CD8-positive, alpha-beta memory T cell (primary cell): Measurements from ENCODE around the gene SLC39A1. TPM values are rescaled to one million over a fixed set of nuclear protein-coding genes. Genes with fewer than 3 reads are reported as not detected.

Experiments used
- CTCF ChIA-PET: fragments of 350-600 bp; sonication (Branson Sonifier 250); formaldehyde crosslinking; loops from one replicate; lab custom pipeline; 2021; ENCODE audit warnings: antibody characterized with exemption; lab: Charles Lee
- POLR2A ChIA-PET: fragments of 350-600 bp; sonication (Branson Sonifier 250); formaldehyde crosslinking; loops from one replicate; lab custom pipeline; 2021; ENCODE audit warnings: antibody characterized with exemption; lab: Charles Lee
- DNase-seq, 5 donors: peaks; one replicate each; pipeline versions ENCODE4 v3.0.0 to v3.0.0-alpha.2; 2020 to 2022; ENCODE audit warnings: mixed read lengths in 1 of 5
- H3K27ac ChIP-seq: one replicate; pipeline ENCODE4 v1.7.0; 2013; ENCODE audit warnings: low read depth, mild to moderate bottlenecking, low read length, moderate library complexity
- H3K27me3 ChIP-seq: 2 replicates; pipeline ENCODE4 v1.7.0; 2013; ENCODE audit warnings: low read length, mild to moderate bottlenecking; ENCODE audit not compliant: insufficient read depth, poor library complexity, severe bottlenecking
- H3K36me3 ChIP-seq: 2 replicates; pipeline ENCODE4 v1.7.0; 2013; ENCODE audit warnings: mild to moderate bottlenecking, low read length, moderate library complexity; ENCODE audit not compliant: insufficient read depth
- H3K4me1 ChIP-seq: 2 replicates; pipeline ENCODE4 v1.7.0; 2013; ENCODE audit warnings: mild to moderate bottlenecking, low read length, moderate library complexity; ENCODE audit not compliant: insufficient read depth
- H3K4me3 ChIP-seq: 2 replicates; pipeline ENCODE4 v1.7.0; 2013; ENCODE audit warnings: mild to moderate bottlenecking, low read length
- H3K9me3 ChIP-seq: 2 replicates; pipeline ENCODE4 v1.7.0; 2013; ENCODE audit warnings: mild to moderate bottlenecking, low read length
- H3K27ac Mint-ChIP-seq, 8 donors: one replicate each; pipeline ENCODE4 v1.8.0; 2020 to 2021; ENCODE audit warnings: mixed read lengths in 8 of 8, mild to moderate bottlenecking in 6 of 8, inconsistent platforms in 3 of 8, moderate library complexity in 3 of 8
- H3K27me3 Mint-ChIP-seq, 2 donors: one replicate each; pipeline ENCODE4 v1.8.0; 2020 to 2021; ENCODE audit warnings: mixed read lengths in 2 of 2, mild to moderate bottlenecking in 1 of 2, moderate library complexity in 1 of 2
- H3K36me3 Mint-ChIP-seq, 3 donors: one replicate each; pipeline ENCODE4 v1.8.0; 2020 to 2021; ENCODE audit warnings: mixed read lengths in 3 of 3, inconsistent platforms in 1 of 3, mild to moderate bottlenecking in 1 of 3
- H3K4me1 Mint-ChIP-seq, 3 donors: one replicate each; pipeline ENCODE4 v1.8.0; 2020 to 2021; ENCODE audit warnings: mixed read lengths in 3 of 3, inconsistent platforms in 1 of 3, mild to moderate bottlenecking in 1 of 3
- H3K4me3 Mint-ChIP-seq, 7 donors: one replicate each; pipeline ENCODE4 v1.8.0; 2020 to 2021; ENCODE audit warnings: mixed read lengths in 7 of 7, mild to moderate bottlenecking in 6 of 7, moderate library complexity in 4 of 7, inconsistent platforms in 2 of 7
- H3K9me3 Mint-ChIP-seq, 5 donors: one replicate each; pipeline ENCODE4 v1.8.0; 2020 to 2022; ENCODE audit warnings: mixed read lengths in 5 of 5, mild to moderate bottlenecking in 3 of 5, moderate library complexity in 2 of 5, inconsistent platforms in 1 of 5
- polyA plus RNA-seq: library from polyadenylated mRNA; unstranded; fragments of 300-500 nt; fragmentation: Illumina TruSeq; gene quantifications from one replicate; pipeline ENCODE4 v1.2.3, GENCODE V29; 2021
- total RNA-seq, 2 experiments: library from RNA; stranded (reverse); gene quantifications; one replicate each; pipeline ENCODE4 v1.2.3, GENCODE V29; 2021

The SLC39A1 gene
- total and polyA plus RNA-seq, 3 experiments from 2014 or later = 39.2 to 88.2 (median 85.5) TPM

GRCh38 chr1:153976819-153977249, 13.5 kb upstream of the SLC39A1 start:
- Histone ChIP-seq H3K4me1 (peaks cover 18% of the 10 kb centered on the region), H3K36me3 (peaks cover 26% of the 10 kb centered on the region), H3K27me3 (no peaks in the 10 kb centered on the region), H3K4me3 (peak overlapping the region; percentile 93), H3K9me3 (no peaks in the 10 kb centered on the region), H3K27ac (peak overlapping the region; percentile 88)
- no peak for DNase-seq
- H3K36me3 Mint-ChIP-seq = peaks cover 0 to 51% (median 10%) of the 10 kb centered on the region in 3 donors
- POLR2A ChIA-PET = interaction anchor here (1.0 to 5.1 kb wide), 13 partner anchors 10 to 193 kb away, joined by 3 to 58 read pairs (median 5); partner anchors contain the start of genes CREB3L4, CRTC2, DENND4B and GATAD2B
- CTCF ChIA-PET = interaction anchor here (1.2 to 5.5 kb wide), 8 partner anchors 9 to 405 kb away, joined by 3 to 40 read pairs (median 8); partner anchors contain the start of genes CREB3L4, CRTC2, DENND4B and RAB13
- H3K4me3 Mint-ChIP-seq = peak overlapping the region; percentile 91 to 99 (median 98)
- H3K4me1 Mint-ChIP-seq = peaks cover 31 to 46% (median 33%) of the 10 kb centered on the region in 3 donors
- no peaks in the 10 kb centered on the region for H3K9me3 Mint-ChIP-seq
- H3K27ac Mint-ChIP-seq = peak overlapping the region; percentile 88 to 99 (median 96)
- peaks cover 0 to 1% of the 10 kb centered on the region in 2 donors for H3K27me3 Mint-ChIP-seq

GRCh38 chr1:153973525-153973924, 10.2 kb upstream of the SLC39A1 start:
- H3K36me3 ChIP-seq = peaks cover 26% of the 10 kb centered on the region
- no peak for DNase-seq
- H3K4me3 ChIP-seq = no peak overlapping the region
- H3K9me3 ChIP-seq = no peaks in the 10 kb centered on the region
- Mint-ChIP-seq H3K4me1 (peaks cover 28 to 52% (median 31%) of the 10 kb centered on the region in 3 donors), H3K27me3 (no peaks in the 10 kb centered on the region), H3K4me3 (peak overlapping the region in 1 of 7 donors; percentile 84), H3K36me3 (peaks cover 0 to 51% (median 10%) of the 10 kb centered on the region in 3 donors), H3K9me3 (no peaks in the 10 kb centered on the region), H3K27ac (peak overlapping the region in 5 of 8 donors; percentile 11 to 91 (median 47))
- peaks cover 17% of the 10 kb centered on the region for H3K4me1 ChIP-seq
- ChIA-PET POLR2A (interaction anchor here (0.6 to 1.7 kb wide), 3 partner anchors 10 to 178 kb away, joined by 3 to 4 read pairs (median 3); partner anchors contain the start of genes DENND4B and SLC39A1), CTCF (interaction anchor here (0.6 to 1.8 kb wide), 3 partner anchors 11 to 1350 kb away, joined by 3 to 6 read pairs (median 3); partner anchors contain the start of gene SLC39A1)
- H3K27me3 ChIP-seq = no peaks in the 10 kb centered on the region
- no peak overlapping the region for H3K27ac ChIP-seq

- H3K9me3 ChIP-seq = no peaks in the 10 kb centered on the region
- Mint-ChIP-seq H3K4me1 (peaks cover 25 to 49% (median 28%) of the 10 kb centered on the region in 3 donors), H3K9me3 (no peaks in the 10 kb centered on the region), H3K27me3 (no peaks in the 10 kb centered on the region), H3K4me3 (peak overlapping the region in 1 of 7 donors; percentile 84), H3K27ac (peak overlapping the region in 5 of 8 donors; percentile 18 to 91 (median 47)), H3K36me3 (peaks cover 0 to 51% (median 10%) of the 10 kb centered on the region in 3 donors)
- no peak overlapping the region for H3K4me3 ChIP-seq
- no peak overlapping the region for H3K27ac ChIP-seq
- peaks cover 26% of the 10 kb centered on the region for H3K36me3 ChIP-seq
- no peaks in the 10 kb centered on the region for H3K27me3 ChIP-seq
- no peak for DNase-seq
- H3K4me1 ChIP-seq = peaks cover 15% of the 10 kb centered on the region
- POLR2A ChIA-PET = interaction anchor here (0.6 to 1.7 kb wide), 3 partner anchors 10 to 177 kb away, joined by 3 to 4 read pairs (median 3); partner anchors contain the start of genes DENND4B and SLC39A1
- CTCF ChIA-PET = interaction anchor here (0.6 to 1.3 kb wide), 2 partner anchors 14 to 1351 kb away, joined by 3 read pairs; no protein-coding TSS in a partner anchor
Observed at GRCh38 chr1:153973071-153973470, 9.7 kb upstream of the SLC39A1 start.

- no peaks in the 10 kb centered on the region for H3K9me3 ChIP-seq
- H3K4me1 ChIP-seq = peaks cover 21% of the 10 kb centered on the region
- CTCF ChIA-PET = interaction anchor here (1.4 kb wide), 1 partner anchor 24 kb away, joined by 5 read pairs; the partner anchor contains the start of gene DENND4B
- H3K27me3 Mint-ChIP-seq = no peaks in the 10 kb centered on the region
- H3K4me1 Mint-ChIP-seq = peaks cover 32 to 55% (median 33%) of the 10 kb centered on the region in 3 donors
- H3K27me3 ChIP-seq = no peaks in the 10 kb centered on the region
- no peak for DNase-seq
- POLR2A ChIA-PET = interaction anchor here (0.6 kb wide), 2 partner anchors 13 to 155 kb away, joined by 3 to 4 read pairs; no protein-coding TSS in a partner anchor
- H3K27ac Mint-ChIP-seq = peak overlapping the region in 3 of 8 donors; percentile 29 to 51 (median 32)
- H3K36me3 Mint-ChIP-seq = peaks cover 0 to 39% (median 5%) of the 10 kb centered on the region in 3 donors
- H3K36me3 ChIP-seq = peaks cover 18% of the 10 kb centered on the region
- H3K27ac ChIP-seq = no peak overlapping the region
- H3K9me3 Mint-ChIP-seq = no peaks in the 10 kb centered on the region
- no peak overlapping the region for H3K4me3 ChIP-seq
- H3K4me3 Mint-ChIP-seq = no peak overlapping the region
Observed at GRCh38 chr1:153970346-153970745, 7.0 kb upstream of the SLC39A1 start.

- Mint-ChIP-seq H3K9me3 (no peaks in the 10 kb centered on the region), H3K27me3 (no peaks in the 10 kb centered on the region), H3K27ac (peak overlapping the region in 7 of 8 donors; percentile 61 to 98 (median 84)), H3K36me3 (peaks cover 0 to 27% (median 3%) of the 10 kb centered on the region in 3 donors), H3K4me3 (peak overlapping the region in 4 of 7 donors; percentile 19 to 95 (median 68)), H3K4me1 (peaks cover 35 to 53% (median 38%) of the 10 kb centered on the region in 3 donors)
- Histone ChIP-seq H3K36me3 (peaks cover 6% of the 10 kb centered on the region), H3K4me3 (no peak overlapping the region), H3K27ac (no peak overlapping the region), H3K9me3 (no peaks in the 10 kb centered on the region), H3K4me1 (peaks cover 28% of the 10 kb centered on the region), H3K27me3 (no peaks in the 10 kb centered on the region)
- ChIA-PET POLR2A (interaction anchor here (0.7 to 4.3 kb wide), 5 partner anchors 8 to 160 kb away, joined by 3 to 58 read pairs (median 46); partner anchors contain the start of genes CRTC2, DENND4B, JTB and RPS27), CTCF (interaction anchor here (1.0 to 4.9 kb wide), 5 partner anchors 9 to 179 kb away, joined by 3 to 50 read pairs (median 10); partner anchors contain the start of genes CRTC2, DENND4B and JTB)
- peak in 1 of 5 donors; percentile 35 for DNase-seq
Observed at GRCh38 chr1:153968972-153969371, 5.6 kb upstream of the SLC39A1 start.

GRCh38 chr1:153968408-153968807, 5.1 kb upstream of the SLC39A1 start:
- Mint-ChIP-seq H3K27ac (peak overlapping the region in 7 of 8 donors; percentile 61 to 98 (median 97)), H3K9me3 (no peaks in the 10 kb centered on the region), H3K36me3 (peaks cover 0 to 25% (median 3%) of the 10 kb centered on the region in 3 donors), H3K4me3 (peak overlapping the region; percentile 63 to 97 (median 95)), H3K27me3 (no peaks in the 10 kb centered on the region), H3K4me1 (peaks cover 40 to 58% (median 43%) of the 10 kb centered on the region in 3 donors)
- ChIA-PET CTCF (interaction anchor here (1.0 to 4.9 kb wide), 7 partner anchors 9 to 179 kb away, joined by 3 to 50 read pairs (median 14); partner anchors contain the start of genes CRTC2, DENND4B, JTB and RAB13), POLR2A (interaction anchor here (2.6 to 4.3 kb wide), 5 partner anchors 8 to 45 kb away, joined by 25 to 58 read pairs (median 46); partner anchors contain the start of genes CRTC2, DENND4B, GATAD2B and JTB)
- peaks cover under 1% of the 10 kb centered on the region for H3K36me3 ChIP-seq
- peak overlapping the region; percentile 62 for H3K27ac ChIP-seq
- peaks cover 32% of the 10 kb centered on the region for H3K4me1 ChIP-seq
- no peaks in the 10 kb centered on the region for H3K9me3 ChIP-seq
- no peaks in the 10 kb centered on the region for H3K27me3 ChIP-seq
- no peak for DNase-seq
- no peak overlapping the region for H3K4me3 ChIP-seq

GRCh38 chr1:153968000-153968363, 4.6 kb upstream of the SLC39A1 start:
- Mint-ChIP-seq H3K9me3 (no peaks in the 10 kb centered on the region), H3K36me3 (peaks cover 0 to 21% (median 0%) of the 10 kb centered on the region in 3 donors), H3K27ac (peak overlapping the region; percentile 86 to 99 (median 97)), H3K4me3 (peak overlapping the region; percentile 92 to 97 (median 96)), H3K27me3 (no peaks in the 10 kb centered on the region), H3K4me1 (peaks cover 41 to 60% (median 45%) of the 10 kb centered on the region in 3 donors)
- no peaks in the 10 kb centered on the region for H3K9me3 ChIP-seq
- POLR2A ChIA-PET = interaction anchor here (0.7 to 4.3 kb wide), 11 partner anchors 9 to 334 kb away, joined by 3 to 58 read pairs (median 7); partner anchors contain the start of genes CHTOP, CRTC2, DENND4B and GATAD2B
- peak overlapping the region; percentile 53 for H3K4me3 ChIP-seq
- CTCF ChIA-PET = interaction anchor here (1.0 to 4.9 kb wide), 12 partner anchors 9 to 187 kb away, joined by 3 to 50 read pairs (median 4); partner anchors contain the start of genes CRTC2, DENND4B, JTB and RAB13
- H3K4me1 ChIP-seq = peaks cover 33% of the 10 kb centered on the region
- no peaks in the 10 kb centered on the region for H3K27me3 ChIP-seq
- no peaks in the 10 kb centered on the region for H3K36me3 ChIP-seq
- DNase-seq = peak in 1 of 5 donors; percentile 24
- peak overlapping the region; percentile 62 for H3K27ac ChIP-seq
